ENCODE results near the gene PAPOLA.

Gene PAPOLA

DNA sequence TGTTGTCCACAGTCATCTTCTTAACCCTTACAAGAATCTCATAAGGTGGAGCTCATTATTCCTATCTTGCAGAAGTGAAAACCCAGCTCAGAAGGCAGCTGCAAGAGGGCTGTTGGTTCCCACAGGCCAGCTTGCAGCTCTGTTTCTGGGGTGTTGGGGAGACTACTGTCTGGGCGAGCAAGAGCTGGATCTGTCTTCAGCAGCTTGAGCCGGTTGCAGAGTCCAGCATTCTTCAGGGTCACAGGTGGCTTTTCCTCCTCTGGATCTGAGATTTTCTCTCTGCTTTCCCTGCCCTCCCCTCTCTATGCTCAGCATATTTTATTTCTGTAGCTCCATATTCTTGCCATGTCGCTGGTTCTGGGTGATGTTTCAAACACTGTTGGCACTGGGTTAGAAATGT, 87.4 kb downstream of the PAPOLA start:
- Histone ChIP-seq H3K27me3 (ENCODE audit: control insufficient read depth, insufficient read depth, low read length) (peaks cover 23% of the 10 kb centered on the region), H3K4me1 (ENCODE audit: control insufficient read depth, insufficient read depth, low read length) (no peaks in the 10 kb centered on the region), H3K9me3 (ENCODE audit: control insufficient read depth, insufficient read depth, low read length) (no peaks in the 10 kb centered on the region), H3K9ac (ENCODE audit: low read depth, low read length) (no peak overlapping the region), H3K36me3 (ENCODE audit: control insufficient read depth, insufficient read depth, low read length) (no peaks in the 10 kb centered on the region), H3K4me3 (ENCODE audit: low read depth, low read length) (no peak overlapping the region)

DNA sequence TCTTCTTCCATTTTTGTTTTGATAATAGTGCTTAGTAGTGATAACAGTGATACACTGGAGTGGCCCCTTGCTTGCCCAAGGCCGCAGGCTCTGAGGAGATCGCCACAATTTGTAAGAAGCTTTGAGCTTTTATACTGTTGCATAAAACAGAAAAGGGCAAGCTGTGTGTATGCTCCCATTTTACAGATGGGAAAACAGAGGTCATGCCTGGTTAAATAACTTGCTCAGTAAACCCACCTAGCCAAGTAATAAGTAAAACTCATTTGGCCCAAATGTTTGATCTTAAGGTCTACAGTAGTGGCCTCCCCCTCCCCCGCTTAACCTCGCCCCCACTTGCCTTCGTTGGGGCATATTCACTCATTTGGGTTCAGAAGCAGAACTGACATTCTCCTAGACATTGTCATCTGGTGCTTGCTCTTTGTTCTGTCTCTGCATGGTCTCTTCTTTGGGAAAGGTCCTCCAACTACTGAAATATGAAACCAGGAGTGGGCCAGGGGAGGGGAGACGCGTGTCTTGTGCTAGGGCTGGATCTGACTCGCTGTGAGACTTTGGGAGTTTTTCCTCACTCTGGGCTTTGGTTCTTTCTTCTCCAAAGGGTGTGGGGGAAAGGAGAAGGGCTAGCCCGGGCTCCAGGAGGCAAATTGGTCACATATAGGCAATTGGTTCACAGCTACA, 88.1 kb downstream of the PAPOLA start:
- Histone ChIP-seq H3K27me3 (ENCODE audit: control insufficient read depth, insufficient read depth, low read length) (peaks cover 23% of the 10 kb centered on the region), H3K4me3 (ENCODE audit: low read depth, low read length) (no peak overlapping the region), H3K36me3 (ENCODE audit: control insufficient read depth, insufficient read depth, low read length) (no peaks in the 10 kb centered on the region), H3K9me3 (ENCODE audit: control insufficient read depth, insufficient read depth, low read length) (no peaks in the 10 kb centered on the region), H3K4me1 (ENCODE audit: control insufficient read depth, insufficient read depth, low read length) (no peaks in the 10 kb centered on the region), H3K9ac (ENCODE audit: low read depth, low read length) (no peak overlapping the region)

DNA sequence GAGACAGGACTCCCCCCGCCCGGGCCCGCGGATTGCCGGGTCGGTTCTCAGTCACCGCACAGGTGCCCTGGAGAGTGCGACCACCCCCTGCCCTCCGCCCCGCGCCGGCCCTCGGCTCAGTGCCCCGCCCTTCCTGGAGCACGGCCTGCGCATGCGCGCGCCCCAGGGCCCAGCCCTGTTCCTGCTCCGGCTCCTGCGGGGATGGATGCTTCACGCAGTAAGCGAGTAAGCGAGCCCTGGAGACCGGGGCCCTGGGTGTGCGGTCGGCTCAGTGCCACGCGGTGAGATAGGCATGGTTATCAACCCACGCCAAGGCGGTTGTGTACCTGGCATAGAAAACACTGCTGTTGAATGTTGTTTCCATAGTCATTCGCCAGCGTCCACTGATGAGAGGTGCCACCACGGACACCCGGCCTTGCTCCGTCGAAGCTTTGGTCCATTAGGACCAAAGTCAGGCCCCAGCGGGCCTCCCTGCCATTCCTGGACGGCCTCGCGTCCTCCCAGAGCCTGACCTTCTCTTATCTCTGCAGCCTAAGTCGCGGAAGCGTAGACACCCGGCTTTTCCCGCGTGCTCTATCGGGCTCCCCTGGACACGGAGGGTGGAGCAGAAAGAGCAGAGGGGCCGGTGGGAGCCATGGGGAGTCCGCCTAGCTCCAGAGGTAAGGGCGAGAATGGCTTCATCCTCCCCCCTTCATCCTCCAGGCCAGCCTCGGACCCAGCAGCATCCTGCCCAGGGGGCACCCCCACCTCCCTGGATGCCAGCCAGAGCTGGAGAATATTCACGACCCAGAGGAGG, 90.6 kb downstream of the PAPOLA start:
- Histone ChIP-seq H3K9ac (ENCODE audit: low read depth, low read length) (no peak overlapping the region), H3K36me3 (ENCODE audit: control insufficient read depth, insufficient read depth, low read length) (no peaks in the 10 kb centered on the region), H3K9me3 (ENCODE audit: control insufficient read depth, insufficient read depth, low read length) (no peaks in the 10 kb centered on the region), H3K4me1 (ENCODE audit: control insufficient read depth, insufficient read depth, low read length) (no peaks in the 10 kb centered on the region), H3K27me3 (ENCODE audit: control insufficient read depth, insufficient read depth, low read length) (peaks cover 23% of the 10 kb centered on the region), H3K4me3 (ENCODE audit: low read depth, low read length) (peak overlapping the region; percentile 70)

DNA sequence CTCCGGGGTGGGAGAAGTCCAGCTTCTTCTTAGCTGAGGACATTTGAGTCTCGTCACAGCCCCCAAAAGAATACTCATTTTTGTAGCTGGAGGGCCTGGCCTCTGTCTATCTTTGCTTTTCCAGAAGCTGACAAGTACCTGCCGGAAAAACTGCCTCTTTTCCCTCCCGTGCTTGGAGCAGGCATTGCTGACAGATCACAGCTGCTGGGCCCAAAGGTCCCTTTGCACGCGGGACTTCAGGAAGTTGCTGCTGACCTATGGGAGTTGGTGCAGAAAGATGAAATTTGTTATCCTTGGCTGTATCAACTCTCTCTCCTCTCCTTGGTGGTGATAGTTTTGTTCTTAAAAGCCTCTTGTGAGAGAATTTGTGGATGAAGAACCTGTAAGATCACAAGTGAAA, 92.8 kb downstream of the PAPOLA start:
- Histone ChIP-seq H3K4me1 (ENCODE audit: control insufficient read depth, insufficient read depth, low read length) (no peaks in the 10 kb centered on the region), H3K27me3 (ENCODE audit: control insufficient read depth, insufficient read depth, low read length) (peaks cover 23% of the 10 kb centered on the region), H3K9me3 (ENCODE audit: control insufficient read depth, insufficient read depth, low read length) (no peaks in the 10 kb centered on the region), H3K36me3 (ENCODE audit: control insufficient read depth, insufficient read depth, low read length) (no peaks in the 10 kb centered on the region), H3K9ac (ENCODE audit: low read depth, low read length) (no peak overlapping the region), H3K4me3 (ENCODE audit: low read depth, low read length) (no peak overlapping the region)

DNA sequence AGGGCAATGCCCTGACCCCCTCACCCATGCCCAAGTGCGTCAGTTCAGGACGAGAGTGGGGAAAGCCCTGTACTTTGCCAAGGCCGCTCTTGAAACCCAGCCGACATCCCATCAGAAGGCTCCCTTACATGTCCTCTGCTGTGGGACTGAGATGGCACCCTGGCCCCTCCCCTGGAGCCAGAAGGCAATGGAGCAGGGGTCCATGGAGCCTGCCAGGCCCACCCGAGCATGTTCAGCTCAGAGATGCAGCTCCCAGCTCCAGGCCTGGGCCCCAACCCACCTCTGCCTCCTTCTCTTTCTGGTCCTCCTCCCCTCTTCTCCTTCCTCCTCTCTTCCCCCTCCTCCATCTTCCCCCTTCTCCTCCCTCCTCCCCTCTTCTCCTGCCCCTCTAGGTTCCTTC, 95.5 kb downstream of the PAPOLA start:
- Histone ChIP-seq H3K27me3 (ENCODE audit: control insufficient read depth, insufficient read depth, low read length) (peaks cover 11% of the 10 kb centered on the region), H3K4me3 (ENCODE audit: low read depth, low read length) (no peak overlapping the region), H3K9me3 (ENCODE audit: control insufficient read depth, insufficient read depth, low read length) (no peaks in the 10 kb centered on the region), H3K36me3 (ENCODE audit: control insufficient read depth, insufficient read depth, low read length) (no peaks in the 10 kb centered on the region), H3K4me1 (ENCODE audit: control insufficient read depth, insufficient read depth, low read length) (no peaks in the 10 kb centered on the region), H3K9ac (ENCODE audit: low read depth, low read length) (no peak overlapping the region)

DNA sequence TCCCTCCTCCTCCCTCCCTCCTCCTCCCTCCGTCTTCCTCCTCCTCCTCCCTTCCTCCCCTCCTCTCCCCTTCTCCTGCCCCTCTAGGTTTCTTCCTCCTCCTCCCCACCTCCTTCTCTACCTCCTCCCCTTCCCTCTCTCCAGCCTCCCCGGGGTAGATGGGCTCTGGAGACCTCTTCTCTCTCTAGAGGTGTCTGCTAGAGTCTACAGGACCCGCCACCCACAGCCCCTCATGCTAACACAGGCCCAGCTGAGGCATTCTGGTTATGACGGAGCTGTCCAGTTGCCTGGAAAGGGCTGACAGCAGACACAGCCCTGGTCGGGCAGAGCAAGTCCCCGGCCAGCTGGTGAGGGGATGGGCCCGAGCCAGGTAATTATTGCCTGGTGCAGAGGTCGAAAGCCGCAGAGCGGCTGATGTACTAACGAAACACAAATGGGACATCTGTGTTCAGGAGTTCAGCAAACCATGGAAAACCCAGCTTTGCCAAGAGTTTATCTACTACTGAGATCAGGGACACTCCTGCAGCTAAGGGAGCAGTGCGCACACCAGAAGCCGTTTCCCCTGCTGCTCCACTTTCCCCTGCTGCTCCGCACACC, 96.2 kb downstream of the PAPOLA start:
- no peaks in the 10 kb centered on the region for H3K36me3 ChIP-seq (ENCODE audit: control insufficient read depth, insufficient read depth, low read length)
- no peak overlapping the region for H3K9ac ChIP-seq (ENCODE audit: low read depth, low read length)
- H3K4me1 ChIP-seq (ENCODE audit: control insufficient read depth, insufficient read depth, low read length) = no peaks in the 10 kb centered on the region
- no peak overlapping the region for H3K4me3 ChIP-seq (ENCODE audit: low read depth, low read length)
- peaks cover 4% of the 10 kb centered on the region for H3K27me3 ChIP-seq (ENCODE audit: control insufficient read depth, insufficient read depth, low read length)
- H3K9me3 ChIP-seq (ENCODE audit: control insufficient read depth, insufficient read depth, low read length) = no peaks in the 10 kb centered on the region

DNA sequence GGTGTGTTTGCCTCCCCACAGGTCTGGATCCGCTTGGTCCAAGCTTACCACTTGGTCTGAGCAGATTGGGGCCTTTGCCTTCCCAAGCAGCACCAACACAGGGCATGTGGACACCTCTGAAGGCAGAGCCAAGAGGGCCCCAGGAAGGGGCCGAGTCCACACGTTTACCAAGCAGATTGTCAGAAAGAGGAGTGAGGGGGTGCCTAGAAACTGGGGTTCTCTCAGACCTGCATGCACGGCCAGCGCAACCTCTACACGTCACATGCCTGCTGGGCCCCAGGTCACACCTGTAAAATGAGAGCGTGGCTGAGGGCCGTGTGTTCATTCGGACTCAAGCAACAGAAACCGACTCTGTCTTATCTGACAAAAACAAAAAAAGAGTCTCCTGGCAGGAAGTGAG, 96.9 kb downstream of the PAPOLA start:
- H3K4me1 ChIP-seq (ENCODE audit: control insufficient read depth, insufficient read depth, low read length) = no peaks in the 10 kb centered on the region
- no peaks in the 10 kb centered on the region for H3K27me3 ChIP-seq (ENCODE audit: control insufficient read depth, insufficient read depth, low read length)
- H3K4me3 ChIP-seq (ENCODE audit: low read depth, low read length) = no peak overlapping the region
- no peaks in the 10 kb centered on the region for H3K9me3 ChIP-seq (ENCODE audit: control insufficient read depth, insufficient read depth, low read length)
- H3K36me3 ChIP-seq (ENCODE audit: control insufficient read depth, insufficient read depth, low read length) = no peaks in the 10 kb centered on the region
- no peak overlapping the region for H3K9ac ChIP-seq (ENCODE audit: low read depth, low read length)

DNA sequence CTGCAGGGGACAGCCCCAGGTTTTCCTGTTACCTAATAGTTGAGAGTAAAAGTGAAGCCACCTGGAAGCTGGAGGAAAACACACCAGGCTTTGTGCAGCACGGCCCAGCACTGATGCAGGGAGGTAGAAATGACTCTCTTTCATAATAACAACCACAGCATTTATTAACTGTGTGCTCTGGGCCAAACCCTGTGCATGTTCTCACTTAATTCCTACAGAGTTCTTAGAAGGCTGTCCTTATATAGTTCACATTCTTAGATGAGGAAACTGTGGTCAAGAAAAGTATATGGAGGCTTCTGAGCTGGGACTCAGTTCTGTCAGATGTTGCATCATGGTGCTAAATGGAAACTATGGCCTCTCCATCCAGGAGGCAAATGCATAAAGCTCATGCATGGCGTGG, 100.0 kb downstream of the PAPOLA start:
- Histone ChIP-seq H3K36me3 (ENCODE audit: control insufficient read depth, insufficient read depth, low read length) (no peaks in the 10 kb centered on the region), H3K9ac (ENCODE audit: low read depth, low read length) (no peak overlapping the region), H3K4me1 (ENCODE audit: control insufficient read depth, insufficient read depth, low read length) (no peaks in the 10 kb centered on the region), H3K4me3 (ENCODE audit: low read depth, low read length) (no peak overlapping the region), H3K9me3 (ENCODE audit: control insufficient read depth, insufficient read depth, low read length) (no peaks in the 10 kb centered on the region), H3K27me3 (ENCODE audit: control insufficient read depth, insufficient read depth, low read length) (no peaks in the 10 kb centered on the region)

DNA sequence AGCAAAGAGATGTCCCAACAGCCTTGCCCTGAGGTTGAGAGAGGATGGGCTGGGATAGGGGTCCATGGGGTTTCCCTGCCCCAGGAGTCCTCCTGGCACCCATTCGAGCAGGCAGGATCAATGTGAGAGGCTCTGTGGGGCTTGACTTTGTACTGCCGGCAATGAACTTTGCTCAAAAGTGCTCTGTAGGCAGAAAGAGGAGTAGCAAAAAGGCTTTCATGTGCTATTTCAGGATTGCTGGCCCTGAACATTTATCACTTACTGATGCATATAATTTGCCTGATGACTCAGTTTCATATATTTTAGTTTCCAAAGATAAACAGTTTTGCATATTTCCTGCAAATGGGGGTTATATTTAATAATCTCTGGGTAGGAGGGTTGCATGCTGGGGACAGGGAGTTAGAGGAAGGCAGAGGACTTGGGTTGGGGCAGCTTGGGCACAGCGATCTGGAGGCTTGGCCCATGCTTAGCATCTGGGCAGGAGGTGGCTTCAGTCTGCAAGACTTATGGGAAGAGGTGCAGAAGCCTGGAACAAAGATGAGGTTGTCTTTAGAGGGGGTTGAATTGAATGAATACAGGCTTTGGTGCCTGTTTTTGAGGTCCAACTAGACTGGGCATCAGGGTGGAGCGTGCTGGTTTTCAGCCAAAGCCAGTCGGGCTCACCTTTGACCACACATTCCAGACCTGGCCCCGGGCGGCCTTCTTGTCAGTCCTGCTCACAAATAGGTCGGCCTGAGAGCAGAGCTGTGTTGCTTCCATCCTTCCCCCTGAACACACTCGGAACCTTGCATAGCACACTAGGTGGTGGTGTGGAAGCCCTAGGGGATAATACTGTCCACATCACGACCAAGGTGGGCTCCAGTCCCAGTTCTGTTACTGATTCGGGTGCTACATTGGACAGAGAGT, 101.4 kb downstream of the PAPOLA start:
- H3K27me3 ChIP-seq (ENCODE audit: control insufficient read depth, insufficient read depth, low read length) = no peaks in the 10 kb centered on the region
- H3K4me3 ChIP-seq (ENCODE audit: low read depth, low read length) = no peak overlapping the region
- no peaks in the 10 kb centered on the region for H3K36me3 ChIP-seq (ENCODE audit: control insufficient read depth, insufficient read depth, low read length)
- H3K9me3 ChIP-seq (ENCODE audit: control insufficient read depth, insufficient read depth, low read length) = no peaks in the 10 kb centered on the region
- no peak overlapping the region for H3K9ac ChIP-seq (ENCODE audit: low read depth, low read length)
- H3K4me1 ChIP-seq (ENCODE audit: control insufficient read depth, insufficient read depth, low read length) = no peaks in the 10 kb centered on the region

DNA sequence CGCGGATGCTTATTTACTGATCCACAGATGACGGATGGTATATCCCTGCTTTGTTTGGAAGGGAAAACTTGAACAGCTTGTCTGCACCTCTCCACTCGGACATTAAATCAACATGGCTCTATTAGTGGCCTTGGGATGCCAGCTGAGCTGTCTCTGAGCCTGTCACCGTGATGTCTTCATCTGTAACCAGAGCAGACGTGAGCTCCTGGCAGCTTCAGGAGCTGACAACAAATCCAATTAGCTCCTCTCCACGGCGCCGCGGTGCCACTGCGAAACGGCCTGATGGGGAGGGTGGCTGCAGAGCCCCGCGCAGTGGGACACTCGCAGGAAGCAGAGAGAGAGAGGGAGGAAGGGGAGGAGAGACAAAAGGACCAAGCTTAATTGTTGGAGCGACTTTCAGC, 112.3 kb downstream of the PAPOLA start:
- no peak overlapping the region for H3K9ac ChIP-seq (ENCODE audit: low read depth, low read length)
- no peaks in the 10 kb centered on the region for H3K9me3 ChIP-seq (ENCODE audit: control insufficient read depth, insufficient read depth, low read length)
- no peak overlapping the region for H3K4me3 ChIP-seq (ENCODE audit: low read depth, low read length)
- H3K27me3 ChIP-seq (ENCODE audit: control insufficient read depth, insufficient read depth, low read length) = no peaks in the 10 kb centered on the region
- no peaks in the 10 kb centered on the region for H3K36me3 ChIP-seq (ENCODE audit: control insufficient read depth, insufficient read depth, low read length)
- H3K4me1 ChIP-seq (ENCODE audit: control insufficient read depth, insufficient read depth, low read length) = no peaks in the 10 kb centered on the region

DNA sequence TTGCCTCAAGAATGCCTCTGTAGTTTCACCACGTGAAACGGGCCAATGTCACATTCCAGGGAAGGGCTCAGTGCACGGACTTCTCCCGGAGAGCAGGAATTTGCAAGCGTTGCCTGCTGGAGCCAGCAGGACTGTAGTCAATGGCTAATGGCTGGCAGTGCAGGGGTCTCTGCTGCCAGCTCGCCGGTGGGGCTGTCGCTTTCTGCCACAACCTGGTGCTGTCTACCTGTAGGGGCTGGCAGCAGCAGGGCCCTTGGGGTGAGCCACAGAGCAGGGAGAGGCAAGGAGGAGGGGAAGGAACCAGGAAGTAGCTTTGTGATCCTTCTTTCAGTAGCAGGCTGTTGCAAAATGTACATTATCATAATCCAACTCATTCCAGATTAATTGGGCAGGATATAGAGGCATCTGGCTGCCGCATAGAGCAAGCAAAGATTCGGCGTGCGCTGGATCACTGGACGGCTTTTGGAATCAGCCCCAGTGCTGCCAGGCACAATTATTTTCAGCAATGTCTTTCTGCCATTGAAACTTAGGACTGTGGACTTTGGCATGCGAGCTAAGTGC, 114.1 kb downstream of the PAPOLA start:
- H3K9me3 ChIP-seq (ENCODE audit: control insufficient read depth, insufficient read depth, low read length) = no peaks in the 10 kb centered on the region
- H3K36me3 ChIP-seq (ENCODE audit: control insufficient read depth, insufficient read depth, low read length) = no peaks in the 10 kb centered on the region
- no peaks in the 10 kb centered on the region for H3K27me3 ChIP-seq (ENCODE audit: control insufficient read depth, insufficient read depth, low read length)
- H3K4me1 ChIP-seq (ENCODE audit: control insufficient read depth, insufficient read depth, low read length) = no peaks in the 10 kb centered on the region
- H3K4me3 ChIP-seq (ENCODE audit: low read depth, low read length) = no peak overlapping the region
- no peak overlapping the region for H3K9ac ChIP-seq (ENCODE audit: low read depth, low read length)
